Measurements from ENCODE around the gene TRPV4. TPM values are rescaled to one million over a fixed set of nuclear protein-coding genes. Genes with fewer than 3 reads are reported as not detected.

The TRPV4 gene
- total RNA-seq, 1 donor from 2014 or later, result 0.75 TPM

DNA sequence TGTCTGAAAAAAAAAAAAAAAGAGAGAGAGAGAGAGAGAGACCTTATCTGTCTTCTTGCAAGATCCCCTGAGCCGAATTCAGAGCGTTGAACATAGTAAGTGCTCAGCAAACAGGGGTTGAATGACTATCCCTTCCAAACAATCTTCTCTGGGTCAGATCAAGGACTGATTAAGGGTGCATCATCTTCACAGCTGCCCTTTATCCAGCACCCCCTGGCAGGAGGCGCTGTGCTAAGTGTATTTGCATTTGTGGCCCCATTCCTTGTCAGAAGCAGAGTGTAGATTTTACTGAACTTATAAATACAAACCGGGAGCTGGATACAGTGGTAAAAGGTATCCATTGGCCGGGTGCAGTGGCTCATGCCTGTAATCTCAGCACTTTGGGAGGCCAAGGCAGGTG, 8.8 kb upstream of the TRPV4 start:
- TF ChIP-seq EZH2 (IDR thresholded peaks at IDR 0.05; ENCODE audit: insufficient read depth, low read length), result no peak
- TF ChIP-seq, protein P1, sequence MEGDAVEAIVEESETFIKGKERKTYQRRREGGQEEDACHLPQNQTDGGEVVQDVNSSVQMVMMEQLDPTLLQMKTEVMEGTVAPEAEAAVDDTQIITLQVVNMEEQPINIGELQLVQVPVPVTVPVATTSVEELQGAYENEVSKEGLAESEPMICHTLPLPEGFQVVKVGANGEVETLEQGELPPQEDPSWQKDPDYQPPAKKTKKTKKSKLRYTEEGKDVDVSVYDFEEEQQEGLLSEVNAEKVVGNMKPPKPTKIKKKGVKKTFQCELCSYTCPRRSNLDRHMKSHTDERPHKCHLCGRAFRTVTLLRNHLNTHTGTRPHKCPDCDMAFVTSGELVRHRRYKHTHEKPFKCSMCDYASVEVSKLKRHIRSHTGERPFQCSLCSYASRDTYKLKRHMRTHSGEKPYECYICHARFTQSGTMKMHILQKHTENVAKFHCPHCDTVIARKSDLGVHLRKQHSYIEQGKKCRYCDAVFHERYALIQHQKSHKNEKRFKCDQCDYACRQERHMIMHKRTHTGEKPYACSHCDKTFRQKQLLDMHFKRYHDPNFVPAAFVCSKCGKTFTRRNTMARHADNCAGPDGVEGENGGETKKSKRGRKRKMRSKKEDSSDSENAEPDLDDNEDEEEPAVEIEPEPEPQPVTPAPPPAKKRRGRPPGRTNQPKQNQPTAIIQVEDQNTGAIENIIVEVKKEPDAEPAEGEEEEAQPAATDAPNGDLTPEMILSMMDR (IDR thresholded peaks at IDR 0.05; ENCODE audit: insufficient read depth, low read depth, low read length), result no peak
- Histone ChIP-seq H2AFZ (ENCODE audit: low read depth, low read length) (no peak overlapping the region), H4K20me1 (ENCODE audit: insufficient read depth, low read length) (no peaks in the 10 kb centered on the region), H3K79me2 (ENCODE audit: insufficient read depth, low read length) (no peaks in the 10 kb centered on the region), H3K36me3 (ENCODE audit: insufficient read depth, low read length) (no peaks in the 10 kb centered on the region), H3K9me3 (ENCODE audit: insufficient read depth, low read depth, low read length) (no peaks in the 10 kb centered on the region), H3K27me3 (ENCODE audit: insufficient read depth, low read length) (no peaks in the 10 kb centered on the region), H3K9ac (ENCODE audit: low read length) (no peak overlapping the region), H3K4me3 (ENCODE audit: insufficient read depth, low read depth, low read length) (no peak overlapping the region), H3K27ac (ENCODE audit: low read depth, low read length) (no peak overlapping the region), H3K4me2 (ENCODE audit: low read length) (no peak overlapping the region), H3K4me1 (ENCODE audit: insufficient read depth, low read length) (no peaks in the 10 kb centered on the region)
- H3K27ac Mint-ChIP-seq (ENCODE audit: unreplicated experiment), result no peak overlapping the region
- FAIRE-seq (no peak), DNase-seq (ENCODE audit: low read depth) (no peak)
- no peaks in the 10 kb centered on the region for H3K4me1 Mint-ChIP-seq (ENCODE audit: low read depth, unreplicated experiment)
- no peaks in the 10 kb centered on the region for H3K9me3 Mint-ChIP-seq (ENCODE audit: unreplicated experiment)
- H3K4me3 Mint-ChIP-seq (ENCODE audit: unreplicated experiment), result no peak overlapping the region
- no peaks in the 10 kb centered on the region for H3K36me3 Mint-ChIP-seq (ENCODE audit: low read depth, unreplicated experiment)
- H3K27me3 Mint-ChIP-seq (ENCODE audit: low read depth, unreplicated experiment), result peaks cover 7% of the 10 kb centered on the region

GRCh38 chr12:109841356-109841755, 8.2 kb upstream of the TRPV4 start:
- H3K4me1 ChIP-seq (ENCODE audit: insufficient read depth, low read length), result no peaks in the 10 kb centered on the region
- no peaks in the 10 kb centered on the region for H4K20me1 ChIP-seq (ENCODE audit: insufficient read depth, low read length)
- Mint-ChIP-seq H3K27ac (ENCODE audit: unreplicated experiment) (no peak overlapping the region), H3K27me3 (ENCODE audit: low read depth, unreplicated experiment) (peaks cover 8% of the 10 kb centered on the region), H3K4me3 (ENCODE audit: unreplicated experiment) (no peak overlapping the region), H3K9me3 (ENCODE audit: unreplicated experiment) (no peaks in the 10 kb centered on the region), H3K36me3 (ENCODE audit: low read depth, unreplicated experiment) (no peaks in the 10 kb centered on the region), H3K4me1 (ENCODE audit: low read depth, unreplicated experiment) (no peaks in the 10 kb centered on the region)
- no peak overlapping the region for H2AFZ ChIP-seq (ENCODE audit: low read depth, low read length)
- no peaks in the 10 kb centered on the region for H3K79me2 ChIP-seq (ENCODE audit: insufficient read depth, low read length)
- DNase-seq (ENCODE audit: low read depth) (no peak), FAIRE-seq (no peak)
- H3K9me3 ChIP-seq (ENCODE audit: insufficient read depth, low read depth, low read length), result no peaks in the 10 kb centered on the region
- no peak overlapping the region for H3K9ac ChIP-seq (ENCODE audit: low read length)
- TF ChIP-seq, protein P1 (IDR thresholded peaks at IDR 0.05; ENCODE audit: insufficient read depth, low read depth, low read length), result no peak
- no peaks in the 10 kb centered on the region for H3K36me3 ChIP-seq (ENCODE audit: insufficient read depth, low read length)
- no peak overlapping the region for H3K4me2 ChIP-seq (ENCODE audit: low read length)
- no peak overlapping the region for H3K4me3 ChIP-seq (ENCODE audit: insufficient read depth, low read depth, low read length)
- H3K27me3 ChIP-seq (ENCODE audit: insufficient read depth, low read length), result no peaks in the 10 kb centered on the region
- H3K27ac ChIP-seq (ENCODE audit: low read depth, low read length), result no peak overlapping the region

GRCh38 chr12:109840305-109841074, 7.3 kb upstream of the TRPV4 start:
- no peak for FAIRE-seq
- Histone ChIP-seq H3K4me1 (ENCODE audit: insufficient read depth, low read length) (no peaks in the 10 kb centered on the region), H2AFZ (ENCODE audit: low read depth, low read length) (no peak overlapping the region), H3K4me2 (ENCODE audit: low read length) (no peak overlapping the region), H4K20me1 (ENCODE audit: insufficient read depth, low read length) (no peaks in the 10 kb centered on the region), H3K27ac (ENCODE audit: low read depth, low read length) (no peak overlapping the region), H3K9ac (ENCODE audit: low read length) (no peak overlapping the region), H3K36me3 (ENCODE audit: insufficient read depth, low read length) (no peaks in the 10 kb centered on the region), H3K27me3 (ENCODE audit: insufficient read depth, low read length) (no peaks in the 10 kb centered on the region), H3K4me3 (ENCODE audit: insufficient read depth, low read depth, low read length) (no peak overlapping the region), H3K9me3 (ENCODE audit: insufficient read depth, low read depth, low read length) (no peaks in the 10 kb centered on the region), H3K79me2 (ENCODE audit: insufficient read depth, low read length) (no peaks in the 10 kb centered on the region)
- Mint-ChIP-seq H3K4me3 (ENCODE audit: unreplicated experiment) (no peak overlapping the region), H3K9me3 (ENCODE audit: unreplicated experiment) (no peaks in the 10 kb centered on the region), H3K27me3 (ENCODE audit: low read depth, unreplicated experiment) (peaks cover 9% of the 10 kb centered on the region), H3K4me1 (ENCODE audit: low read depth, unreplicated experiment) (no peaks in the 10 kb centered on the region), H3K36me3 (ENCODE audit: low read depth, unreplicated experiment) (no peaks in the 10 kb centered on the region), H3K27ac (ENCODE audit: unreplicated experiment) (no peak overlapping the region)
- TF ChIP-seq, protein P1 (IDR thresholded peaks at IDR 0.05; ENCODE audit: insufficient read depth, low read depth, low read length), result no peak
- TF ChIP-seq EZH2 (IDR thresholded peaks at IDR 0.05; ENCODE audit: insufficient read depth, low read length), result no peak
- no peak for DNase-seq (ENCODE audit: low read depth)

Measured in astrocyte (in vitro differentiated cells and primary cell).